Brain microvascular endothelial cell (primary cell): ENCODE data around the gene TBC1D1.
A peak's percentile ranks its signal among the peaks of the same experiment; 100 is the strongest.

Experiments used
- DNase-seq: peaks from one replicate; pipeline ENCODE4 v3.0.0-alpha.2; 2020
- H3K27ac ChIP-seq: fragments of 250-450 bp; sonication (Bioruptor Pico); 2 replicates; pipeline ENCODE4 v1.5.1; 2020; ENCODE audit warnings: mild to moderate bottlenecking, moderate library complexity
- H3K27me3 ChIP-seq: fragments of 250-450 bp; sonication (Bioruptor Pico); replicated peaks from 2 replicates; pipeline ENCODE4 v1.5.1; 2020; ENCODE audit warnings: mild to moderate bottlenecking
- H3K36me3 ChIP-seq: fragments of 250-450 bp; sonication (Bioruptor Pico); replicated peaks from 2 replicates; pipeline ENCODE4 v1.5.1; 2020; ENCODE audit warnings: mild to moderate bottlenecking
- H3K4me3 ChIP-seq: 2 replicates; pipeline ENCODE4 v1.5.1; 2011; ENCODE audit warnings: low read depth, mild to moderate bottlenecking, control low read depth, low read length, moderate library complexity
- in situ Hi-C: cut with HindIII; loops from 2 replicates; pipeline ENCODE4 v1.10.0; 2017; ENCODE audit warnings: low sequenced_read_pairs, low pct_ligation_motif_present
- TF ChIP-seq, protein P1 (sequence below): IDR thresholded peaks from 2 replicates; pipeline ENCODE4 v1.5.1; 2011; ENCODE audit warnings: low read depth, mild to moderate bottlenecking, moderate library complexity, low read length, control low read depth, inconsistent platforms; ENCODE audit errors: missing control alignments

TBC1D1 gene

DNA sequence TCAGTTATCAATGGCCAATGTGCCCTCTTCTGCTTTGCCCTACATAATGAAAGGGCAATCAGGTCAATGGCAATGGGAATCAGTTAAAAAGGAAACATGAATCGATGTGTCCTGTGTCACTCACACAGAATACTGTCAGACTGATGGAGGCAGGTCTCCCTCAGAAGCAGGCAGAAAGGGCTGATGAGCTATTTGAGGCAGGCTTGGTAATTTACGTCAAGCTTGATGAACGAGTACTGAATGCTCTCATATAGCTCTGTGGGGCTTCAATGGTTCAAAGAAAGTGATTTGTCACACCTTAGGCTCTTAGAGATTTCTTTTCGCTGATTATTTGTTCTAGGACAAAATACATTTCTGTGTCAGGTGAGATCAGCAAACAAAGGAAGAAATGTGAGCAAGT lies 22.6 kb upstream of the TBC1D1 start:
- no peak for DNase-seq
- H3K27ac ChIP-seq = no peak overlapping the region
- H3K36me3 ChIP-seq = no peaks in the 10 kb centered on the region
- in situ Hi-C loops = no loop called here
- H3K4me3 ChIP-seq = no peak overlapping the region
- TF ChIP-seq, protein P1, sequence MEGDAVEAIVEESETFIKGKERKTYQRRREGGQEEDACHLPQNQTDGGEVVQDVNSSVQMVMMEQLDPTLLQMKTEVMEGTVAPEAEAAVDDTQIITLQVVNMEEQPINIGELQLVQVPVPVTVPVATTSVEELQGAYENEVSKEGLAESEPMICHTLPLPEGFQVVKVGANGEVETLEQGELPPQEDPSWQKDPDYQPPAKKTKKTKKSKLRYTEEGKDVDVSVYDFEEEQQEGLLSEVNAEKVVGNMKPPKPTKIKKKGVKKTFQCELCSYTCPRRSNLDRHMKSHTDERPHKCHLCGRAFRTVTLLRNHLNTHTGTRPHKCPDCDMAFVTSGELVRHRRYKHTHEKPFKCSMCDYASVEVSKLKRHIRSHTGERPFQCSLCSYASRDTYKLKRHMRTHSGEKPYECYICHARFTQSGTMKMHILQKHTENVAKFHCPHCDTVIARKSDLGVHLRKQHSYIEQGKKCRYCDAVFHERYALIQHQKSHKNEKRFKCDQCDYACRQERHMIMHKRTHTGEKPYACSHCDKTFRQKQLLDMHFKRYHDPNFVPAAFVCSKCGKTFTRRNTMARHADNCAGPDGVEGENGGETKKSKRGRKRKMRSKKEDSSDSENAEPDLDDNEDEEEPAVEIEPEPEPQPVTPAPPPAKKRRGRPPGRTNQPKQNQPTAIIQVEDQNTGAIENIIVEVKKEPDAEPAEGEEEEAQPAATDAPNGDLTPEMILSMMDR = no peak
- no peaks in the 10 kb centered on the region for H3K27me3 ChIP-seq

DNA sequence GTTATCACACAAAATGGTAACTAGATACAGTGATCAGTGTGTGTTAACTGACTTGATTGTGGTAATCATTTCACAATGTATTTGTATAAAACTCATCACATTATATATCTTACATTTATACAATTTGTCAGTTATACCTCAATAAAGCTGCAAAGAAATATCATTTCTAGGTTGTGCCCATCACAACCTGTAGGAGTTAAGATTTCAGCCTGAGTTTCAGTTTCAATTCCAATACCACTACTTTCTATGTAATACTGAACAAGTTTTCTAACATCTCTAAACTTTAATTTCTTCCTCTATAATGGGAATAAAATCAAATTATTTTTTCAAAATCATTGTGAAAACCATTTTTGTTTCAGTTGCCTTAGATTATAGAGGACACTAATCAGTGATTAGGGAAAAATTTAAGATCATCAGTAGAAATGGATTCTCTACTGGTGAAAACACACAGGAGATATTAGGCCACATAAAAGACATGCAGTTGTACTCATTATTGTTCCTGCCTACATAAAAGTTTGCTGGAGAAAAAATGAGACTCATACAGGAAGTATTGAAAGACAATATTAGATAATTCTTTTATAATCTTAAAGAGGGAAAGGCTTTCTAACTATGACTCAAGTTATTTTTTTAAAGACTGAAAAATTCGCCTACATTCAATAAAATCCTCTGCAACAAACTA lies 18.4 kb upstream of the TBC1D1 start:
- no peaks in the 10 kb centered on the region for H3K36me3 ChIP-seq
- H3K4me3 ChIP-seq = no peak overlapping the region
- H3K27me3 ChIP-seq = no peaks in the 10 kb centered on the region
- peak overlapping the region; percentile 4 for H3K27ac ChIP-seq
- in situ Hi-C loops = no loop called here
- TF ChIP-seq, protein P1 = no peak
- DNase-seq = no peak

DNA sequence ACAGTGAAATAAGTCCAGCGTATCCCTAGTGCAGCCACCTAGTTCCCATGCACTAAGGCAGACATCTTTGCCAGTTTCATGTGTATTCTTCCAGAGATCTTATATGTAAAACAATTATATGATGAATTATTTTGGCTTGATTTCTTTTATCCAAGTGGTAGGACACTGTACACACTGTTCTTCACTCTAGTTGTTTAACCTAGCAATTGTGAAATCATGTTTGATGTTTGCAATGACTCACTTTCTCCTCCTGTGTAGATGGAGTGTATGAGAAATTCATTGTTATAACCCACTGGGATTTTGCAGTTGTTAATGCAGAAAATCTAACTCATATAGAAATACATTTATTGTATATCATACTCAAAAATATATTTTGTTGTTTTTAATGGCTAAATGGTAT lies 17.5 kb upstream of the TBC1D1 start:
- in situ Hi-C loops = no loop called here
- Histone ChIP-seq H3K36me3 (no peaks in the 10 kb centered on the region), H3K4me3 (no peak overlapping the region), H3K27ac (peak overlapping the region; percentile 4), H3K27me3 (no peaks in the 10 kb centered on the region)
- DNase-seq = peak; percentile 27
- TF ChIP-seq, protein P1 = no peak

DNA sequence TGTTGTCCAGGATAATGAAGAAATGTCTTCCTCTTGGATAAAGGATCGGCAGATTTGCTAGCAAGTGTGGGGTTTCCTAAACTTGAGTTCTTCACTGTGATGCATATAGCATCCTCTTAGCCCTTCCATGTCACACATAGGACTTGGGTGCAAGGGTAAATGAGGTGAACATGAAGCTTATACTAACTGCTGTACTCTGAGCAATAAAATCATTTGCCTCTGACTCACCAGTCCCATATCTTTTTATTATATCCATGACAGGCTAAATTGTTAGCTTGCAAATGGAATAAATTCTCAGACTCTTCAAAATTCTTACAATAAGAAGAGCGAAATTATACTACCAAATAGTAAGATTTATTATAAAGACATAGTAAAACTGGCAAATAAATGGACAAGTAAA lies 14.7 kb upstream of the TBC1D1 start:
- H3K27ac ChIP-seq = no peak overlapping the region
- in situ Hi-C loops = no loop called here
- H3K27me3 ChIP-seq = no peaks in the 10 kb centered on the region
- DNase-seq = no peak
- no peak overlapping the region for H3K4me3 ChIP-seq
- TF ChIP-seq, protein P1 = no peak
- no peaks in the 10 kb centered on the region for H3K36me3 ChIP-seq

DNA sequence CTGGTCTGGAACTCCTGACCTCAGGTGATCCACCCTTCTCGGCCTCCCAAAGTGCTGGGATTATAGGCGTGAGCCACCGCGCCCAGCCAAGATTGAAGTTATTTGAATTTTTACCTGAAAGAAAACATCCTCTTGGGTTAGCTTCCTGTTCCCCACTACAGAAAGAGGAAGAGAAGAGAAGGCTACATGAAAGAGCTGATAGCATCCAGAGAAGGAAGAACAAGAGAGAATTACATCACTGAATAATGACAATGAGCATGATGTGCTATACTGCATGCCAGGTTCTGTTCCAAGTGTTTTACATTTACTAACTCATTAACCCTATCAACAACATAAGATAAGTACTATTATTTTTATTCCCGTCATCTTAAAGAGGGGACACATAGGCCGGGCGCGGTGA lies 11.5 kb upstream of the TBC1D1 start:
- Histone ChIP-seq H3K36me3 (no peaks in the 10 kb centered on the region), H3K27ac (no peak overlapping the region), H3K4me3 (no peak overlapping the region), H3K27me3 (no peaks in the 10 kb centered on the region)
- TF ChIP-seq, protein P1 = no peak
- in situ Hi-C loops = no loop called here
- DNase-seq = no peak

DNA sequence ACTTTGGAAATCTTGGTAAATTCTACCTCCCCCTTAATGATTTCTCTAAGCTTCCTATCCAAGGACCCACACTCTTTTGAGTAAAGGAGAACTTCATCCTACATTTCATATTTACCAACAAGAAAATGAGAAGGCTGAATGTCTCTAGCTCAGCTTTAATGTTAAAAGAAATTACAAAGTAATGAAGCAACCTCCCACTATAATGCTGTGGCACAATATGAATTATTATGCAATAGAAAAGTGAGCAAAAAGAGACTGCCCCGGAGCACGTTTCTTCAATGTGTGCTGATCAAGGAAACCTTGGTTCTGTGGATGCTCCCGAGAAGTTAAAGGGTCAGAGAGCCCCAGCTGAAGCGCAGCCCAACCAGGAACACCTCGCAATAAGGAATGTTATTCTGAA lies 9.1 kb upstream of the TBC1D1 start:
- in situ Hi-C loops = no loop called here
- Histone ChIP-seq H3K27ac (no peak overlapping the region), H3K36me3 (no peaks in the 10 kb centered on the region), H3K27me3 (no peaks in the 10 kb centered on the region), H3K4me3 (no peak overlapping the region)
- no peak for DNase-seq
- TF ChIP-seq, protein P1 = no peak
